GM23338 (cell line): ENCODE measurements around the gene PPP1R15B. TPM values are rescaled to one million over a fixed set of nuclear protein-coding genes. Genes with fewer than 3 reads are reported as not detected.
A peak's percentile ranks its signal among the peaks of the same experiment; 100 is the strongest.

Experiments used
- ATAC-seq: fragments of 200-7000 bp; cut with Tn5 transposase; 3 replicates; pipeline ENCODE4 v1.9.1; 2020
- DNase-seq: peaks from one replicate; pipeline ENCODE4 v3.0.0-alpha.2; 2015; ENCODE audit warnings: low spot score
- H2AFZ ChIP-seq: fragments of 200-600 bp; sonication (generic); 2 replicates; pipeline ENCODE4 v1.8.0; 2016; ENCODE audit warnings: antibody characterized with exemption, mild to moderate bottlenecking, moderate library complexity
- H3F3A ChIP-seq: fragments of 200-600 bp; sonication (generic); replicated peaks from 2 replicates; pipeline ENCODE4 v1.8.0; 2017; ENCODE audit warnings: antibody characterized with exemption, mixed run types, low read depth
- H3K27ac ChIP-seq: fragments of 200-600 bp; sonication (generic); 2 replicates; pipeline ENCODE4 v1.6.1; 2016; ENCODE audit warnings: low read depth
- H3K27me3 ChIP-seq: fragments of 200-600 bp; sonication (generic); 2 replicates; pipeline ENCODE4 v1.8.0; 2016; ENCODE audit warnings: mild to moderate bottlenecking, mixed run types, moderate library complexity; ENCODE audit not compliant: insufficient read depth
- H3K36me3 ChIP-seq: fragments of 200-600 bp; sonication (generic); 2 replicates; pipeline ENCODE4 v1.8.0; 2016; ENCODE audit warnings: mild to moderate bottlenecking; ENCODE audit not compliant: insufficient read depth
- H3K4me1 ChIP-seq: fragments of 200-600 bp; sonication (generic); 2 replicates; pipeline ENCODE4 v1.8.0; 2016; ENCODE audit warnings: mild to moderate bottlenecking, moderate library complexity; ENCODE audit not compliant: insufficient read depth
- H3K4me2 ChIP-seq: fragments of 200-600 bp; sonication (generic); 2 replicates; pipeline ENCODE4 v1.7.1; 2017; ENCODE audit warnings: mixed run types
- H3K4me3 ChIP-seq: fragments of 200-600 bp; sonication (generic); 2 replicates; pipeline ENCODE4 v1.6.1; 2016; ENCODE audit warnings: mixed run types
- H3K79me2 ChIP-seq: fragments of 200-600 bp; sonication (generic); replicated peaks from 2 replicates; pipeline ENCODE4 v1.8.0; 2017; ENCODE audit warnings: mild to moderate bottlenecking; ENCODE audit not compliant: insufficient read depth
- H3K9me2 ChIP-seq: fragments of 200-600 bp; sonication (generic); 2 replicates; pipeline ENCODE4 v1.8.0; 2017; ENCODE audit not compliant: insufficient read depth
- H4K20me1 ChIP-seq: fragments of 200-600 bp; sonication (generic); replicated peaks from 2 replicates; pipeline ENCODE4 v1.8.0; 2017; ENCODE audit warnings: mild to moderate bottlenecking; ENCODE audit not compliant: insufficient read depth
- H3K27ac Mint-ChIP-seq: 2 replicates; pipeline ENCODE4 v1.8.0; 2020; ENCODE audit warnings: inconsistent platforms, mild to moderate bottlenecking, moderate library complexity, mixed read lengths
- H3K27me3 Mint-ChIP-seq: 3 replicates; pipeline ENCODE4 v1.8.0; 2022; ENCODE audit warnings: low read depth, mild to moderate bottlenecking, moderate library complexity, mixed read lengths, inconsistent platforms; ENCODE audit not compliant: insufficient read depth, poor library complexity
- H3K36me3 Mint-ChIP-seq: 3 replicates; pipeline ENCODE4 v1.8.0; 2021; ENCODE audit warnings: low read depth, mild to moderate bottlenecking, inconsistent platforms, moderate library complexity, mixed read lengths
- H3K4me1 Mint-ChIP-seq: 3 replicates; pipeline ENCODE4 v1.8.0; 2020; ENCODE audit warnings: mild to moderate bottlenecking, inconsistent platforms, mixed read lengths
- H3K4me3 Mint-ChIP-seq: 3 replicates; pipeline ENCODE4 v1.8.0; 2021; ENCODE audit warnings: moderate library complexity, mild to moderate bottlenecking, inconsistent platforms, mixed read lengths
- H3K9me3 Mint-ChIP-seq: 3 replicates; pipeline ENCODE4 v1.8.0; 2020; ENCODE audit warnings: moderate library complexity, mild to moderate bottlenecking, inconsistent platforms, mixed read lengths
- CREB1 ChIP-seq: fragments of 250-450 bp; sonication (Bioruptor Pico); IDR thresholded peaks from 2 replicates; pipeline ENCODE4 v1.5.0; 2020; ENCODE audit warnings: low read depth, mild to moderate bottlenecking, moderate library complexity
- CTCF ChIP-seq, 2 experiments: fragments of 200-600 bp in 1 of 2; sonication (generic) in 1 of 2; conservative IDR thresholded peaks; 2 replicates each; pipeline versions ENCODE4 v1.5.1 to v1.6.1; 2016 to 2017; ENCODE audit warnings: antibody characterized with exemption in 2 of 2, low read depth in 2 of 2, mild to moderate bottlenecking in 2 of 2, moderate library complexity in 1 of 2
- ETS1 ChIP-seq: IDR thresholded peaks from 2 replicates; pipeline ENCODE4 v1.6.1; 2016; ENCODE audit warnings: antibody characterized with exemption
- EZH2 ChIP-seq: fragments of 200-600 bp; sonication (generic); IDR thresholded peaks from one replicate; pipeline ENCODE4 v1.8.0; 2017; ENCODE audit warnings: antibody characterized with exemption, mild to moderate bottlenecking, low read depth; ENCODE audit not compliant: unreplicated experiment
- EZH2phosphoT487 ChIP-seq: fragments of 200-600 bp; sonication (generic); IDR thresholded peaks from one replicate; pipeline ENCODE4 v1.8.1; 2018; ENCODE audit warnings: antibody characterized with exemption; ENCODE audit not compliant: unreplicated experiment
- JUNB ChIP-seq: IDR thresholded peaks from one replicate; pipeline ENCODE4 v1.6.1; 2016; ENCODE audit warnings: antibody characterized with exemption; ENCODE audit not compliant: unreplicated experiment
- NANOG ChIP-seq: IDR thresholded peaks from 2 replicates; pipeline ENCODE4 v1.6.1; 2016; ENCODE audit warnings: antibody characterized with exemption, borderline replicate concordance
- POLR2AphosphoS5 ChIP-seq: IDR thresholded peaks from 2 replicates; pipeline ENCODE4 v1.6.1; 2016; ENCODE audit warnings: antibody characterized with exemption, low read depth
- STAT1 ChIP-seq: IDR thresholded peaks from one replicate; pipeline ENCODE4 v1.6.1; 2016; ENCODE audit warnings: antibody characterized with exemption; ENCODE audit not compliant: unreplicated experiment
- ZNF114 ChIP-seq: fragments of 250-450 bp; sonication (Bioruptor Pico); IDR thresholded peaks from 2 replicates; pipeline ENCODE4 v1.5.0; 2020; ENCODE audit warnings: mild to moderate bottlenecking, moderate library complexity
- ZNF331 ChIP-seq: fragments of 250-450 bp; sonication (Bioruptor Pico); IDR thresholded peaks from 2 replicates; pipeline ENCODE4 v1.5.0; 2020; ENCODE audit warnings: low read depth, mild to moderate bottlenecking, moderate library complexity
- polyA plus RNA-seq: library from polyadenylated mRNA; unstranded; fragments of >200 nt; fragmentation: Nextera tagmentation; extraction: Ambion mirVana; gene quantifications from 2 replicates; pipeline ENCODE4 v1.2.1, GENCODE V29; 2016
- total RNA-seq: library from RNA; depleted of rRNA; stranded (reverse); fragments of >200 nt; shearing (Covaris generic); gene quantifications from 2 replicates; pipeline ENCODE4 v1.2.3, GENCODE V29; 2014
- TF ChIP-seq, protein P1 (sequence below): fragments of 250-450 bp; sonication (Bioruptor Pico); IDR thresholded peaks from 2 replicates; pipeline ENCODE4 v1.5.0; 2020; ENCODE audit warnings: mild to moderate bottlenecking, moderate library complexity

The PPP1R15B gene
- total and polyA plus RNA-seq, 2 experiments from 2014 or later: 17.3 to 64.3 TPM

- no peak overlapping the region for H3K4me2 ChIP-seq
Measured at GRCh38 chr1:204420039-204421004, 8.7 kb upstream of the PPP1R15B start.

GRCh38 chr1:204419064-204419403 lies 7.4 kb upstream of the PPP1R15B start:
- H3K4me2 ChIP-seq: no peak overlapping the region
- H3K4me1 ChIP-seq: peaks cover 12% of the 10 kb centered on the region; the same call in 1 of the 2 replicates
- H3K36me3 ChIP-seq: no peaks in the 10 kb centered on the region
- H3K79me2 ChIP-seq: no peaks in the 10 kb centered on the region
- H3K27me3 Mint-ChIP-seq: peaks cover 3% of the 10 kb centered on the region
- peaks cover 19% of the 10 kb centered on the region for H3K4me1 Mint-ChIP-seq
- no peaks in the 10 kb centered on the region for H3K9me2 ChIP-seq
- H3K4me3 Mint-ChIP-seq: no peak overlapping the region
- H3K4me3 ChIP-seq: no peak overlapping the region
- peaks cover 3% of the 10 kb centered on the region; the same call in 1 of the 2 replicates for H3F3A ChIP-seq
- no peaks in the 10 kb centered on the region for H4K20me1 ChIP-seq
- no peak for DNase-seq
- H2AFZ ChIP-seq: no peak overlapping the region
- no peak overlapping the region for H3K27ac ChIP-seq
- H3K9me3 Mint-ChIP-seq: no peaks in the 10 kb centered on the region
- H3K27me3 ChIP-seq: no peaks in the 10 kb centered on the region
- H3K36me3 Mint-ChIP-seq: peaks cover 3% of the 10 kb centered on the region; the same call in 1 of the 3 replicates
- no peak overlapping the region for H3K27ac Mint-ChIP-seq
- no peak for ATAC-seq
- TF ChIP-seq STAT1 (no peak), POLR2AphosphoS5 (no peak), ZNF114 (CRISPR knock-in tag) (no peak), ETS1 (no peak), CTCF (conservative IDR thresholded peaks at IDR 0.05; ENCODE audit: low read depth in 2 of 2) (no peak), ZNF331 (CRISPR knock-in tag) (no peak), CREB1 (no peak), EZH2phosphoT487 (no peak), JUNB (no peak), NANOG (no peak), EZH2 (no peak)
- TF ChIP-seq, protein P1, sequence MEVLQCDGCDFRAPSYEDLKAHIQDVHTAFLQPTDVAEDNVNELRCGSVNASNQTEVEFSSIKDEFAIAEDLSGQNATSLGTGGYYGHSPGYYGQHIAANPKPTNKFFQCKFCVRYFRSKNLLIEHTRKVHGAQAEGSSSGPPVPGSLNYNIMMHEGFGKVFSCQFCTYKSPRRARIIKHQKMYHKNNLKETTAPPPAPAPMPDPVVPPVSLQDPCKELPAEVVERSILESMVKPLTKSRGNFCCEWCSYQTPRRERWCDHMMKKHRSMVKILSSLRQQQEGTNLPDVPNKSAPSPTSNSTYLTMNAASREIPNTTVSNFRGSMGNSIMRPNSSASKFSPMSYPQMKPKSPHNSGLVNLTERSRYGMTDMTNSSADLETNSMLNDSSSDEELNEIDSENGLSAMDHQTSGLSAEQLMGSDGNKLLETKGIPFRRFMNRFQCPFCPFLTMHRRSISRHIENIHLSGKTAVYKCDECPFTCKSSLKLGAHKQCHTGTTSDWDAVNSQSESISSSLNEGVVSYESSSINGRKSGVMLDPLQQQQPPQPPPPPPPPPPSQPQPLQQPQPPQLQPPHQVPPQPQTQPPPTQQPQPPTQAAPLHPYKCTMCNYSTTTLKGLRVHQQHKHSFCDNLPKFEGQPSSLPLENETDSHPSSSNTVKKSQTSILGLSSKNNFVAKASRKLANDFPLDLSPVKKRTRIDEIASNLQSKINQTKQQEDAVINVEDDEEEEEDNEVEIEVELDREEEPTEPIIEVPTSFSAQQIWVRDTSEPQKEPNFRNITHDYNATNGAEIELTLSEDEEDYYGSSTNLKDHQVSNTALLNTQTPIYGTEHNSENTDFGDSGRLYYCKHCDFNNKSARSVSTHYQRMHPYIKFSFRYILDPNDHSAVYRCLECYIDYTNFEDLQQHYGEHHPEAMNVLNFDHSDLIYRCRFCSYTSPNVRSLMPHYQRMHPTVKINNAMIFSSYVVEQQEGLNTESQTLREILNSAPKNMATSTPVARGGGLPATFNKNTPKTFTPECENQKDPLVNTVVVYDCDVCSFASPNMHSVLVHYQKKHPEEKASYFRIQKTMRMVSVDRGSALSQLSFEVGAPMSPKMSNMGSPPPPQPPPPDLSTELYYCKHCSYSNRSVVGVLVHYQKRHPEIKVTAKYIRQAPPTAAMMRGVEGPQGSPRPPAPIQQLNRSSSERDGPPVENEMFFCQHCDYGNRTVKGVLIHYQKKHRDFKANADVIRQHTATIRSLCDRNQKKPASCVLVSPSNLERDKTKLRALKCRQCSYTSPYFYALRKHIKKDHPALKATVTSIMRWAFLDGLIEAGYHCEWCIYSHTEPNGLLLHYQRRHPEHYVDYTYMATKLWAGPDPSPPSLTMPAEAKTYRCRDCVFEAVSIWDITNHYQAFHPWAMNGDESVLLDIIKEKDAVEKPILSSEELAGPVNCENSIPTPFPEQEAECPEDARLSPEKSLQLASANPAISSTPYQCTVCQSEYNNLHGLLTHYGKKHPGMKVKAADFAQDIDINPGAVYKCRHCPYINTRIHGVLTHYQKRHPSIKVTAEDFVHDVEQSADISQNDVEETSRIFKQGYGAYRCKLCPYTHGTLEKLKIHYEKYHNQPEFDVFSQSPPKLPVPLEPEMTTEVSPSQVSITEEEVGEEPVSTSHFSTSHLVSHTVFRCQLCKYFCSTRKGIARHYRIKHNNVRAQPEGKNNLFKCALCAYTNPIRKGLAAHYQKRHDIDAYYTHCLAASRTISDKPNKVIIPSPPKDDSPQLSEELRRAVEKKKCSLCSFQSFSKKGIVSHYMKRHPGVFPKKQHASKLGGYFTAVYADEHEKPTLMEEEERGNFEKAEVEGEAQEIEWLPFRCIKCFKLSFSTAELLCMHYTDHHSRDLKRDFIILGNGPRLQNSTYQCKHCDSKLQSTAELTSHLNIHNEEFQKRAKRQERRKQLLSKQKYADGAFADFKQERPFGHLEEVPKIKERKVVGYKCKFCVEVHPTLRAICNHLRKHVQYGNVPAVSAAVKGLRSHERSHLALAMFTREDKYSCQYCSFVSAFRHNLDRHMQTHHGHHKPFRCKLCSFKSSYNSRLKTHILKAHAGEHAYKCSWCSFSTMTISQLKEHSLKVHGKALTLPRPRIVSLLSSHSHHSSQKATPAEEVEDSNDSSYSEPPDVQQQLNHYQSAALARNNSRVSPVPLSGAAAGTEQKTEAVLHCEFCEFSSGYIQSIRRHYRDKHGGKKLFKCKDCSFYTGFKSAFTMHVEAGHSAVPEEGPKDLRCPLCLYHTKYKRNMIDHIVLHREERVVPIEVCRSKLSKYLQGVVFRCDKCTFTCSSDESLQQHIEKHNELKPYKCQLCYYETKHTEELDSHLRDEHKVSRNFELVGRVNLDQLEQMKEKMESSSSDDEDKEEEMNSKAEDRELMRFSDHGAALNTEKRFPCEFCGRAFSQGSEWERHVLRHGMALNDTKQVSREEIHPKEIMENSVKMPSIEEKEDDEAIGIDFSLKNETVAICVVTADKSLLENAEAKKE (CRISPR knock-in tag): no peak

More at GRCh38 chr1:204420039-204421004, 8.7 kb upstream of the PPP1R15B start:
- Mint-ChIP-seq H3K4me1 (peaks cover 19% of the 10 kb centered on the region), H3K9me3 (no peaks in the 10 kb centered on the region), H3K27me3 (peaks cover 3% of the 10 kb centered on the region), H3K4me3 (no peak overlapping the region; the same call in 2 of the 3 replicates), H3K27ac (peak overlapping the region; percentile 63), H3K36me3 (peaks cover 9% of the 10 kb centered on the region; the same call in 2 of the 3 replicates)
- Histone ChIP-seq H3K79me2 (no peaks in the 10 kb centered on the region), H3K4me3 (no peak overlapping the region), H3K9me2 (no peaks in the 10 kb centered on the region), H3F3A (peaks cover 3% of the 10 kb centered on the region; the same call in 1 of the 2 replicates), H2AFZ (no peak overlapping the region), H4K20me1 (no peaks in the 10 kb centered on the region), H3K36me3 (no peaks in the 10 kb centered on the region), H3K27ac (no peak overlapping the region), H3K27me3 (no peaks in the 10 kb centered on the region), H3K4me1 (peaks cover 12% of the 10 kb centered on the region; the same call in 1 of the 2 replicates)
- TF ChIP-seq ZNF331 (CRISPR knock-in tag): no peak
- ATAC-seq (peak; percentile 68), DNase-seq (peak; percentile 31)
